Prostate gland (tissue), 2 donors: ENCODE measurements around the gene GFM1. TPM values are rescaled to one million over a fixed set of nuclear protein-coding genes. Genes with fewer than 3 reads are reported as not detected.

Experiments
- DNase-seq: peaks from one replicate; pipeline ENCODE4 v3.0.0-alpha.2; 2019; ENCODE audit warnings: low spot score
- H3K27ac ChIP-seq, 2 donors: fragments of 200-600 bp; sonication (generic); 2 replicates each; pipeline ENCODE4 v1.5.1; 2017 to 2019
- H3K27me3 ChIP-seq: fragments of 200-600 bp; sonication (generic); replicated peaks from 2 replicates; pipeline ENCODE4 v1.5.1; 2019; ENCODE audit not compliant: insufficient read depth
- H3K36me3 ChIP-seq, 2 donors: fragments of 200-600 bp; sonication (generic); 1 replicate in 1 of 2; 2 replicates in 1 of 2; pipeline versions ENCODE4 v1.5.1 to v1.8.1; 2017 to 2019
- H3K4me1 ChIP-seq: fragments of 200-600 bp; sonication (generic); replicated peaks from 2 replicates; pipeline ENCODE4 v1.5.1; 2019
- H3K4me3 ChIP-seq, 2 donors: fragments of 200-600 bp; sonication (generic); 2 replicates each; pipeline ENCODE4 v1.5.1; 2017 to 2019
- H3K9me3 ChIP-seq: fragments of 200-600 bp; sonication (generic); 2 replicates; pipeline ENCODE4 v1.5.1; 2017
- CTCF ChIP-seq, 4 experiments: fragments of 200-600 bp in 2 of 4; fragments of 450-650 bp in 2 of 4; sonication (generic) in 2 of 4; IDR thresholded peaks; 1 replicate in 3 of 4; 2 replicates in 1 of 4; pipeline ENCODE4 v1.5.1; 2016 to 2019; ENCODE audit warnings: antibody characterized with exemption in 4 of 4, mild to moderate bottlenecking in 2 of 4, moderate library complexity in 2 of 4
- POLR2A ChIP-seq: fragments of 450-650 bp; IDR thresholded peaks from one replicate; pipeline ENCODE4 v1.6.1; 2016; ENCODE audit warnings: antibody characterized with exemption, mild to moderate bottlenecking
- POLR2AphosphoS5 ChIP-seq: sonication (generic); formaldehyde crosslinking; IDR thresholded peaks from one replicate; pipeline ENCODE4 v1.6.1; 2017; ENCODE audit warnings: antibody characterized with exemption
- WGBS: methylation state at CpG from one replicate; pipeline ENCODE4 v1.1.5; 2018; 5-methylcytosine and 5-hydroxymethylcytosine counted together
- intact Hi-C: fragments of 100-400 bp; cut with DNase I; formaldehyde crosslinking; loops from one replicate; pipeline ENCODE4 v1.14.2; 2022
- total RNA-seq, 2 donors: library from RNA; depleted of rRNA; stranded (reverse); fragments of >200 nt; gene quantifications; one replicate each; pipeline ENCODE4 v1.1.0, GENCODE V29; 2016

Gene GFM1
- total RNA-seq, result 10 to 100 TPM; 54.1 to 68.9 TPM

DNA sequence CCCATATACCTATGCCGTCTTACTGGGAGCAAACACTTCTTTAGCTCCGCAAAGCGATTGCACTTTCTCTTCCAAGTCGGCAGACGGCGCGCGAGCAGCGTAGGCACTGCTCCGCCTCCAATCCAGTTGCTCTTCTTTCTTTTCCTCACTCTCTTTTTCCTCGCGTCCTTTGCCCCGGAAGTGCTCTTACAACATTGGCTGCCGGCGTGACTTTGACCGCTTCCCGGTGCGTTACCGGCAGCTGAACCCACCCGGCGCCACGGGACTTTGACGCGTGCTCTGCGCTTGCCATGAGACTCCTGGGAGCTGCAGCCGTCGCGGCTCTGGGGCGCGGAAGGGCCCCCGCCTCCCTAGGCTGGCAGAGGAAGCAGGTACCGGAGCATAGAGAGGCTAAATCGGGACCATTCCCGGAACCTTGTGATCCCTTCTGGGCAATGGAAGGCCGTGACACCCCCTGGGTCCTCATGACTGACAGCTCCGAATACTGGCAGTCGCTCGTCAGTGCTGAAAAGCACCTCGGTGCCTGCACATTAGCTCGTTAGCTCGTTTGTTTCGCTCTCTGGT, at the start of gene GFM1:
TSS of gene GFM1 (plus strand) at position 183 of the 564 bp plus-strand sequence. CDS start at position 291, 108 bp downstream.
- Histone ChIP-seq H3K36me3 (no peaks in the 10 kb centered on the region), H3K4me3 (peak within 1 kb of the TSS; percentile 62 to 80), H3K9me3 (no peaks in the 10 kb centered on the region), H3K27me3 (no peaks in the 10 kb centered on the region), H3K4me1 (no peaks in the 10 kb centered on the region), H3K27ac (peak within 1 kb of the TSS; percentile 67 to 71)
- intact Hi-C loops, result loop anchor here (5.0 kb wide), 1 partner anchor 72 kb away; the partner anchor contains the start of gene MLF1
- peak; percentile 95 for TF ChIP-seq POLR2AphosphoS5
- TF ChIP-seq POLR2A, result no peak
- peak; percentile 56 to 90 (median 86) for TF ChIP-seq CTCF (IDR thresholded peaks at IDR 0.05)
- peak; percentile 93 for DNase-seq
- under 1% methylated on average over 42 of the region's 42 CpGs for WGBS

- H3K36me3 ChIP-seq, result no peaks in the 10 kb centered on the region
- H3K4me3 ChIP-seq, result no peak overlapping the region
- no peak overlapping the region for H3K27ac ChIP-seq
- WGBS, result 96% methylated on average over 2 of the region's 2 CpGs
- no peaks in the 10 kb centered on the region for H3K9me3 ChIP-seq
- no peaks in the 10 kb centered on the region for H3K4me1 ChIP-seq
- intact Hi-C loops, result no loop called here
- no peaks in the 10 kb centered on the region for H3K27me3 ChIP-seq
- no peak for DNase-seq
- TF ChIP-seq POLR2AphosphoS5 (no peak), CTCF (IDR thresholded peaks at IDR 0.05) (no peak), POLR2A (no peak)
Measured at GRCh38 chr3:158600787-158601186, 43.5 kb upstream of the GFM1 start.

DNA sequence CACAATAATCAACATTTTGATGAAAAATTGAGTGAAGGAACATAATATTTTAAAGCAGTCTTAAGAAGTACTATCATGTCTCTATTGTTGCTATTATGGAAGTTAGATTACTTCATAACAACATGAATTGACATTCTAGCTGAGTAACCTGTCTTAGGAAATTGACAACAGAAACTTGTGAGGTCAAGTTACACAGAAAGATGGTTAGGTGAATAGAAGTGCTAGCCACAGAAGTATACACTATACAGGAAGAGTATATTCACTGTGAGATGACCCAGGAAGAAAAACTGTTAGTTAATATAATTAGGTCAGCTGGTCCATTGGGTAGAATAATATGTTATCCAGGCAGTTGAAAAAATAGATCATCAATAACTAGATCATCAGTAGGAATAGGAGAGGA, 42.1 kb upstream of the GFM1 start:
- H3K9me3 ChIP-seq, result no peaks in the 10 kb centered on the region
- no peak overlapping the region for H3K27ac ChIP-seq
- no peak overlapping the region for H3K4me3 ChIP-seq
- H3K27me3 ChIP-seq, result no peaks in the 10 kb centered on the region
- TF ChIP-seq POLR2AphosphoS5 (no peak), POLR2A (no peak)
- intact Hi-C loops, result no loop called here
- H3K4me1 ChIP-seq, result no peaks in the 10 kb centered on the region
- H3K36me3 ChIP-seq, result no peaks in the 10 kb centered on the region
- DNase-seq, result no peak

- WGBS, result 63% methylated on average over 1 of the region's 1 CpG
- no peak for TF ChIP-seq POLR2AphosphoS5
- no peak for TF ChIP-seq CTCF (IDR thresholded peaks at IDR 0.05)
- no peak for TF ChIP-seq POLR2A
- Histone ChIP-seq H3K27me3 (no peaks in the 10 kb centered on the region), H3K27ac (no peak overlapping the region), H3K4me1 (no peaks in the 10 kb centered on the region), H3K36me3 (no peaks in the 10 kb centered on the region), H3K9me3 (no peaks in the 10 kb centered on the region), H3K4me3 (no peak overlapping the region)
- intact Hi-C loops, result no loop called here
- DNase-seq, result no peak
Measured at GRCh38 chr3:158617982-158618875, 26.1 kb upstream of the GFM1 start.

DNA sequence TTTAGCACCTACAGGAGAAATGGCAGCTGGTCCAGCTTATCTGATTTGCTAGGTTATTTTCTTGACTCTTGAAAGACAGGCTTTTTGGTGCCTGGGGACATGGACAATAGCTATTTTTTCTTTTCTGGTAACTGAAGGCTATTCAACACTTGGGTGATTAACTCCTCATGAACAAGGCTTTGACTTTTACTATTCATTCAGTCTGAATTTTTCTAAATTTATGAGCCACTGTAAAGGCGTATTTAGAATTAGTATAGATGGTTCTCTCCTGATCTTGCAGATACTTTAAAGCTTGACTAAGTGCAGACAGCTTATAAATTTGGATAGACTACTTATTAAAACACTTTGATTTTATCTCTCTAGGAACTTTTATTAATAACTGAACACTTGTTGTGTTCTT, 18.4 kb upstream of the GFM1 start:
- Histone ChIP-seq H3K27ac (no peak overlapping the region), H3K36me3 (no peaks in the 10 kb centered on the region), H3K9me3 (no peaks in the 10 kb centered on the region), H3K4me3 (no peak overlapping the region), H3K4me1 (no peaks in the 10 kb centered on the region), H3K27me3 (peaks cover 2% of the 10 kb centered on the region)
- WGBS, result 25% methylated on average over 1 of the region's 1 CpG
- TF ChIP-seq POLR2A (no peak), POLR2AphosphoS5 (no peak), CTCF (IDR thresholded peaks at IDR 0.05) (no peak)
- DNase-seq, result no peak
- intact Hi-C loops, result no loop called here
